Right lobe of liver (tissue), 4 donors: ENCODE results near the gene SIX5.

Experiments used
- CTCF ChIP-seq, 4 donors: fragments of 200-600 bp in 3 of 4; fragments of 450-650 bp in 1 of 4; IDR thresholded peaks; one replicate each; pipeline versions ENCODE4 v1.5.1 to v1.8.0; 2016 to 2022; ENCODE audit warnings: antibody characterized with exemption in 4 of 4, mild to moderate bottlenecking in 2 of 4
- POLR2A ChIP-seq: fragments of 450-650 bp; IDR thresholded peaks from one replicate; pipeline ENCODE4 v1.6.1; 2017; ENCODE audit warnings: antibody characterized with exemption, mild to moderate bottlenecking
- donor health status: DM: no; HTN: no; CAD: no.
- donor health status: DM: no; HTN: no; CAD: no.
- donor health status: DM: no; HTN: yes; CAD: no.

- peak; percentile 82 to 89 (median 84) for TF ChIP-seq CTCF (IDR thresholded peaks at IDR 0.05)
- TF ChIP-seq POLR2A: no peak
Measured at GRCh38 chr19:45798995-45799517, 30.0 kb upstream of the SIX5 start.
